ENCODE data around the gene PHLDA2.

The PHLDA2 gene, protein sequence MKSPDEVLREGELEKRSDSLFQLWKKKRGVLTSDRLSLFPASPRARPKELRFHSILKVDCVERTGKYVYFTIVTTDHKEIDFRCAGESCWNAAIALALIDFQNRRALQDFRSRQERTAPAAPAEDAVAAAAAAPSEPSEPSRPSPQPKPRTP

DNA sequence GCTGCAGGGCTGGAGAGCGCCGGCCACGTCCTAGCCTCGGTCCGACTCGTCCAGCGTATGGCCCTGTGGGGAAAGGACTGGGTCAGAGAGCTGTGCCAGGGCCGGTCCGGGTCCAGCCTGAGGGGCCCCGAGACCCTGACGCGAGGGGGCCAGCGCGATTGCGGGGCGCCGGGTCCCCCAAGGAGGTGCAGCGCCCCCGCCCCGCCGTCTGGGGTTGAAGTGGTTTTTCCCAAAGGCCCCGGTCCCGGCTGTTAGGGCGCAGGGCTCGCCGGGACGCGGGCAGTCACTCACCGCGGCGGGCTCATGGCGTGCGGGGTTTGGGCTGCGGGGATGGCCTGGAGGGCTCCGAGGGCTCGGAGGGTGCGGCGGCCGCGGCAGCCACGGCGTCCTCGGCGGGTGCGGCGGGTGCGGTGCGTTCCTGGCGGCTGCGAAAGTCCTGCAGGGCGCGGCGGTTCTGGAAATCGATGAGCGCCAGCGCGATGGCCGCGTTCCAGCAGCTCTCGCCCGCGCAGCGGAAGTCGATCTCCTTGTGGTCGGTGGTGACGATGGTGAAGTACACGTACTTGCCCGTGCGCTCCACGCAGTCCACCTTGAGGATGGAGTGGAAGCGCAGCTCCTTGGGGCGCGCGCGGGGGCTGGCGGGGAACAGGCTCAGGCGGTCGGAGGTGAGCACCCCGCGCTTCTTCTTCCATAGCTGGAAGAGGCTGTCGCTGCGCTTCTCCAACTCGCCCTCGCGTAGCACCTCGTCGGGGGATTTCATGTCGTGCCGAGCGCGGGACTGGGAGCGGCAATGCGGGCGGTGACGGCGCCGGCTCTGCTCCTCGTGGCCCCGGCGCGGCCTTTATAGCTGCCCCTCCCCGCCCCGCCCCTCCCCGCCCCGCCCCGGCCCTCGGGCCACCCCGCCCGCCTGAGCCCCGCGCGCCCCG is at the start of gene PHLDA2:
Gene PHLDA2, minus strand, starts transcription at position 816 of the 926 bp plus-strand sequence. Its CDS starts 56 bp downstream, at position 760.
- no peaks in the 10 kb centered on the region for H3K4me1 ChIP-seq (ENCODE audit: control insufficient read depth, insufficient read depth, low read length)
- POLR2A ChIA-PET: interaction anchor here (0.6 to 2.3 kb wide), 24 partner anchors 9 to 398 kb away, joined by 3 to 22 read pairs (median 4); partner anchors contain the start of genes CDKN1C and NAP1L4
- peak within 1 kb of the TSS; percentile 54 for H3K4me3 ChIP-seq (ENCODE audit: low read depth, low read length)
- CTCF ChIA-PET: interaction anchor here (0.7 to 3.7 kb wide), 11 partner anchors 10 to 396 kb away, joined by 3 to 25 read pairs (median 8); no protein-coding TSS in a partner anchor
- no peaks in the 10 kb centered on the region for H3K36me3 ChIP-seq (ENCODE audit: control insufficient read depth in 2 of 2, insufficient read depth in 1 of 2, low read length in 2 of 2)
- H3K9me3 ChIP-seq (ENCODE audit: control insufficient read depth, insufficient read depth, low read depth, low read length): no peaks in the 10 kb centered on the region
- H3K27ac ChIP-seq (ENCODE audit: extremely low read depth, low read depth, low read length): no peak within 1 kb of the TSS; the same call in 1 of the 2 replicates
- TF ChIP-seq ZNF777 (tag by site-specific recombination; IDR thresholded peaks at IDR 0.05; ENCODE audit: borderline replicate concordance) (0 out of 2 replicates have a peak, but pooled peaks have one; percentile 27), ZNF394 (tag by site-specific recombination; IDR thresholded peaks at IDR 0.05; ENCODE audit: borderline replicate concordance) (peak; percentile 58; the same call in 1 of the 2 replicates), ZNF335 (tag by site-specific recombination; conservative IDR thresholded peaks at IDR 0.05) (peak; percentile 28; the same call in 1 of the 2 replicates), ZBTB21 (tag by site-specific recombination; IDR thresholded peaks at IDR 0.05) (peak; percentile 53; the same call in 1 of the 2 replicates), ZFP37 (tag by site-specific recombination; IDR thresholded peaks at IDR 0.05) (peak; percentile 58; the same call in 1 of the 2 replicates), REST (tag by site-specific recombination; IDR thresholded peaks at IDR 0.05) (peak; percentile 55; the same call in 1 of the 2 replicates), ZNF501 (tag by site-specific recombination; IDR thresholded peaks at IDR 0.05) (peak; percentile 66; the same call in 1 of the 2 replicates), ZNF600 (tag by site-specific recombination; IDR thresholded peaks at IDR 0.05) (peak; percentile 81), SCRT2 (tag by site-specific recombination; IDR thresholded peaks at IDR 0.05) (no peak), ZNF76 (tag by site-specific recombination; IDR thresholded peaks at IDR 0.05; ENCODE audit: borderline replicate concordance, low read depth) (peak; percentile 69; the same call in 1 of the 2 replicates), ZNF610 (tag by site-specific recombination; IDR thresholded peaks at IDR 0.05; ENCODE audit: borderline replicate concordance) (peak; percentile 23; the same call in 1 of the 2 replicates), KLF17 (tag by site-specific recombination; IDR thresholded peaks at IDR 0.05) (peak; percentile 89), YY1 (tag by site-specific recombination; IDR thresholded peaks at IDR 0.05) (0 out of 2 replicates have a peak, but pooled peaks have one; percentile 29), ZNF585B (tag by site-specific recombination; IDR thresholded peaks at IDR 0.05) (no peak), ZNF140 (tag by site-specific recombination; IDR thresholded peaks at IDR 0.05) (no peak), ZEB2 (tag by site-specific recombination; IDR thresholded peaks at IDR 0.05) (peak; percentile 61), HOXA7 (CRISPR knock-in tag; IDR thresholded peaks at IDR 0.05; ENCODE audit: borderline replicate concordance) (no peak), ZNF629 (tag by site-specific recombination; IDR thresholded peaks at IDR 0.05) (peak; percentile 74), ZFP69B (tag by site-specific recombination; IDR thresholded peaks at IDR 0.05) (no peak), YY2 (tag by site-specific recombination; IDR thresholded peaks at IDR 0.05) (0 out of 2 replicates have a peak, but pooled peaks have one; percentile 28)
- TF ChIP-seq, protein P1, sequence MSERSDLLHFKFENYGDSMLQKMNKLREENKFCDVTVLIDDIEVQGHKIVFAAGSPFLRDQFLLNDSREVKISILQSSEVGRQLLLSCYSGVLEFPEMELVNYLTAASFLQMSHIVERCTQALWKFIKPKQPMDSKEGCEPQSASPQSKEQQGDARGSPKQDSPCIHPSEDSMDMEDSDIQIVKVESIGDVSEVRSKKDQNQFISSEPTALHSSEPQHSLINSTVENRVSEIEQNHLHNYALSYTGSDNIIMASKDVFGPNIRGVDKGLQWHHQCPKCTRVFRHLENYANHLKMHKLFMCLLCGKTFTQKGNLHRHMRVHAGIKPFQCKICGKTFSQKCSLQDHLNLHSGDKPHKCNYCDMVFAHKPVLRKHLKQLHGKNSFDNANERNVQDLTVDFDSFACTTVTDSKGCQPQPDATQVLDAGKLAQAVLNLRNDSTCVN (tag by site-specific recombination; optimal IDR thresholded peaks at IDR 0.05): peak; percentile 91
- TF ChIP-seq, protein P2, sequence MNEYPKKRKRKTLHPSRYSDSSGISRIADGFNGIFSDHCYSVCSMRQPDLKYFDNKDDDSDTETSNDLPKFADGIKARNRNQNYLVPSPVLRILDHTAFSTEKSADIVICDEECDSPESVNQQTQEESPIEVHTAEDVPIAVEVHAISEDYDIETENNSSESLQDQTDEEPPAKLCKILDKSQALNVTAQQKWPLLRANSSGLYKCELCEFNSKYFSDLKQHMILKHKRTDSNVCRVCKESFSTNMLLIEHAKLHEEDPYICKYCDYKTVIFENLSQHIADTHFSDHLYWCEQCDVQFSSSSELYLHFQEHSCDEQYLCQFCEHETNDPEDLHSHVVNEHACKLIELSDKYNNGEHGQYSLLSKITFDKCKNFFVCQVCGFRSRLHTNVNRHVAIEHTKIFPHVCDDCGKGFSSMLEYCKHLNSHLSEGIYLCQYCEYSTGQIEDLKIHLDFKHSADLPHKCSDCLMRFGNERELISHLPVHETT (tag by site-specific recombination; IDR thresholded peaks at IDR 0.05): peak; percentile 52; the same call in 1 of the 2 replicates
- TF ChIP-seq, protein P3, sequence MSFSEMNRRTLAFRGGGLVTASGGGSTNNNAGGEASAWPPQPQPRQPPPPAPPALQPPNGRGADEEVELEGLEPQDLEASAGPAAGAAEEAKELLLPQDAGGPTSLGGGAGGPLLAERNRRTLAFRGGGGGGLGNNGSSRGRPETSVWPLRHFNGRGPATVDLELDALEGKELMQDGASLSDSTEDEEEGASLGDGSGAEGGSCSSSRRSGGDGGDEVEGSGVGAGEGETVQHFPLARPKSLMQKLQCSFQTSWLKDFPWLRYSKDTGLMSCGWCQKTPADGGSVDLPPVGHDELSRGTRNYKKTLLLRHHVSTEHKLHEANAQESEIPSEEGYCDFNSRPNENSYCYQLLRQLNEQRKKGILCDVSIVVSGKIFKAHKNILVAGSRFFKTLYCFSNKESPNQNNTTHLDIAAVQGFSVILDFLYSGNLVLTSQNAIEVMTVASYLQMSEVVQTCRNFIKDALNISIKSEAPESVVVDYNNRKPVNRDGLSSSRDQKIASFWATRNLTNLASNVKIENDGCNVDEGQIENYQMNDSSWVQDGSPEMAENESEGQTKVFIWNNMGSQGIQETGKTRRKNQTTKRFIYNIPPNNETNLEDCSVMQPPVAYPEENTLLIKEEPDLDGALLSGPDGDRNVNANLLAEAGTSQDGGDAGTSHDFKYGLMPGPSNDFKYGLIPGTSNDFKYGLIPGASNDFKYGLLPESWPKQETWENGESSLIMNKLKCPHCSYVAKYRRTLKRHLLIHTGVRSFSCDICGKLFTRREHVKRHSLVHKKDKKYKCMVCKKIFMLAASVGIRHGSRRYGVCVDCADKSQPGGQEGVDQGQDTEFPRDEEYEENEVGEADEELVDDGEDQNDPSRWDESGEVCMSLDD (tag by site-specific recombination; IDR thresholded peaks at IDR 0.05): peak; percentile 75
